Bronchial epithelial cell (primary cell): ENCODE results near the gene CDKL2. TPM values are rescaled to one million over a fixed set of nuclear protein-coding genes. Genes with fewer than 3 reads are reported as not detected.

Experiments
- DNase-seq: peaks from one replicate; pipeline ENCODE4 v3.0.0-alpha.2; 2010; ENCODE audit warnings: low read depth
- FAIRE-seq: peaks from 2 replicates; lab custom pipeline; 2011; peaks lifted over from hg19 to GRCh38; lab: Jason Lieb, UNC
- H3K27me3 ChIP-seq: 2 replicates; pipeline ENCODE4 v1.5.1; 2011; ENCODE audit warnings: low read length; ENCODE audit not compliant: control insufficient read depth, insufficient read depth
- H3K36me3 ChIP-seq: 2 replicates; pipeline ENCODE4 v1.5.1; 2011; ENCODE audit warnings: low read length; ENCODE audit not compliant: control insufficient read depth, insufficient read depth
- H3K4me3 ChIP-seq: 2 replicates; pipeline ENCODE4 v1.5.1; 2011; ENCODE audit warnings: mild to moderate bottlenecking, low read depth, low read length, control low read depth
- CTCF ChIP-seq: IDR thresholded peaks from 2 replicates; pipeline ENCODE4 v1.5.1; 2011; ENCODE audit warnings: mild to moderate bottlenecking, moderate library complexity, low read length, control low read depth, inconsistent platforms; ENCODE audit not compliant: insufficient read depth, severe bottlenecking
- total RNA-seq: library from RNA; depleted of rRNA; stranded (reverse); fragments of >200 nt; gene quantifications from 2 replicates; pipeline ENCODE4 v1.2.1, GENCODE V29; 2014

CDKL2 gene
- total RNA-seq, 1 donor from 2014 or later: 1.3 TPM

GRCh38 chr4:75637176-75637575 lies 6.8 kb upstream of the CDKL2 start:
- no peak for TF ChIP-seq CTCF
- Histone ChIP-seq H3K36me3 (no peaks in the 10 kb centered on the region), H3K4me3 (no peak overlapping the region), H3K27me3 (no peaks in the 10 kb centered on the region)
- FAIRE-seq (no peak), DNase-seq (peak; percentile 48)

DNA sequence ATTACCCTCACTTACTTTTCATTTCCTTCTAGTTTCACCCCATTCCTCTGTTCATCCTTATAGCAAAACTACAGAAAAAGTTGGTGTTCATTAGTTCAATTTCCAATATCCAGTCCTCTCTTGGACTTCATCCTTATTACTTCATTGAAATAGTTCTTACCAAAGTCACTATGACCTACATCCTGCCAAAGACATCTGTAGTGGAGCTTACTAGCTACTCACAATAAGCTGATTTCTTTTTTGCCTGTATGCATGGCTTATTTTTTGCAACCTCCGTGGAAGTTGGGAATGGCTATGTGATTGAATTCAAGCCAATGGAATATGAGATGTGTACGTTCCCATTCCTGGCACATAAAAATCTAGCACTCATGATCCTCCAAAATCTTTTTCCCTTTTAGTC lies 4.6 kb upstream of the CDKL2 start:
- no peak for DNase-seq
- no peak for TF ChIP-seq CTCF
- no peaks in the 10 kb centered on the region for H3K36me3 ChIP-seq
- no peak overlapping the region for H3K4me3 ChIP-seq
- H3K27me3 ChIP-seq: no peaks in the 10 kb centered on the region
- FAIRE-seq: no peak

DNA sequence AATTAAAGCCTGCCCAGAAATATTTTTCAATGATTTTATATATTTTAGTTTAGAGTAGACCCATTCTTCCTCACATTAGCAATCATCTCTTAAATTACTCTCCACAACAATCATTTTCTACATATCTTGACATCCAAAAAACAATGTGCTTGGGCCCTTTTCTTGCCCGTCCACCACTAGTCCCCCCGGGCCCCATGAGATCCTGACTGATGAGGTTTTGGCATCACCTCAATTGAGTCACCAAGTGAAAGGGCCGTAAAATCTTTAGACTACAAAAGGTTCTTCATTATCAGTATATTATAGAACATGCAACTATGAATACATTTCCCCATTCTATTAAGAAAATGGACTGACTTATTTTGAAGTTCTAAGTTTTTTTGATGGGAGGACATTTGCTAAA lies 4.0 kb upstream of the CDKL2 start:
- H3K4me3 ChIP-seq: no peak overlapping the region
- DNase-seq (no peak), FAIRE-seq (no peak)
- no peaks in the 10 kb centered on the region for H3K36me3 ChIP-seq
- no peak for TF ChIP-seq CTCF
- no peaks in the 10 kb centered on the region for H3K27me3 ChIP-seq

GRCh38 chr4:75633846-75634245 lies 3.5 kb upstream of the CDKL2 start:
- DNase-seq (peak; percentile 35), FAIRE-seq (no peak)
- no peak for TF ChIP-seq CTCF
- H3K27me3 ChIP-seq: no peaks in the 10 kb centered on the region
- H3K36me3 ChIP-seq: no peaks in the 10 kb centered on the region
- no peak overlapping the region for H3K4me3 ChIP-seq

- Histone ChIP-seq H3K4me3 (peak overlapping the region; percentile 45), H3K36me3 (no peaks in the 10 kb centered on the region), H3K27me3 (no peaks in the 10 kb centered on the region)
- TF ChIP-seq CTCF: no peak
- FAIRE-seq (no peak), DNase-seq (no peak)
Observed at GRCh38 chr4:75630937-75631329, 605 bp upstream of the CDKL2 start.

- H3K27me3 ChIP-seq: no peaks in the 10 kb centered on the region
- no peak overlapping the region for H3K4me3 ChIP-seq
- no peaks in the 10 kb centered on the region for H3K36me3 ChIP-seq
- TF ChIP-seq CTCF: no peak
- FAIRE-seq: no peak
- DNase-seq: no peak
Observed at GRCh38 chr4:75629239-75629638, 1.1 kb downstream of the CDKL2 start.
